AG04449 (cell line): ENCODE data around the gene PHLDB1.
A peak's percentile ranks its signal among the peaks of the same experiment; 100 is the strongest.
"Not testable (repeated sequence)": the region's sequence is repeated elsewhere in the genome, so short reads cannot be mapped to it uniquely, and the experiment has no call there.

ENCODE experiments used
- CTCF ChIA-PET: fragments of 350-600 bp; formaldehyde crosslinking; extraction: SDS; loops from one replicate; lab custom pipeline; 2021; ENCODE audit warnings: antibody characterized with exemption; lab: Yijun Ruan, JAX
- POLR2A ChIA-PET: fragments of 400-600, 350-600 bp; formaldehyde crosslinking; extraction: SDS; loops from one replicate; lab custom pipeline; 2020; ENCODE audit warnings: antibody characterized with exemption, inconsistent platforms; lab: Yijun Ruan, JAX
- DNase-seq: peaks from one replicate; pipeline ENCODE4 v3.0.0-alpha.2; 2010; ENCODE audit warnings: low read depth, low spot score
- H3K4me3 ChIP-seq: 2 replicates; pipeline ENCODE4 v1.5.1; 2011; ENCODE audit warnings: low read depth, mild to moderate bottlenecking, control low read depth, low read length
- CTCF ChIP-seq: IDR thresholded peaks from one replicate; pipeline ENCODE4 v1.5.1; 2011; ENCODE audit warnings: mild to moderate bottlenecking, moderate library complexity, low read length, control low read depth, inconsistent platforms; ENCODE audit not compliant: insufficient read depth; ENCODE audit errors: missing control alignments

Gene PHLDB1

GRCh38 chr11:118592616-118593367 lies 14.6 kb upstream of the PHLDB1 start:
- DNase-seq: no peak
- ChIA-PET CTCF (interaction anchor here (0.7 to 6.4 kb wide), 7 partner anchors 9 to 67 kb away, joined by 3 to 65 read pairs (median 33); partner anchors contain the start of gene PHLDB1), POLR2A (no interaction called here)
- H3K4me3 ChIP-seq: no peak overlapping the region
- no peak for TF ChIP-seq CTCF

GRCh38 chr11:118594984-118595383 lies 12.4 kb upstream of the PHLDB1 start:
- DNase-seq, H3K4me3 ChIP-seq: not testable (repeated sequence)
- peak; percentile 38 for TF ChIP-seq CTCF
- CTCF ChIA-PET: interaction anchor here (1.0 to 6.4 kb wide), 17 partner anchors 10 to 362 kb away, joined by 3 to 65 read pairs (median 6); partner anchors contain the start of genes ARCN1 and PHLDB1
- POLR2A ChIA-PET: interaction anchor here (1.5 kb wide), 1 partner anchor 9 kb away, joined by 6 read pairs; no protein-coding TSS in a partner anchor

DNA sequence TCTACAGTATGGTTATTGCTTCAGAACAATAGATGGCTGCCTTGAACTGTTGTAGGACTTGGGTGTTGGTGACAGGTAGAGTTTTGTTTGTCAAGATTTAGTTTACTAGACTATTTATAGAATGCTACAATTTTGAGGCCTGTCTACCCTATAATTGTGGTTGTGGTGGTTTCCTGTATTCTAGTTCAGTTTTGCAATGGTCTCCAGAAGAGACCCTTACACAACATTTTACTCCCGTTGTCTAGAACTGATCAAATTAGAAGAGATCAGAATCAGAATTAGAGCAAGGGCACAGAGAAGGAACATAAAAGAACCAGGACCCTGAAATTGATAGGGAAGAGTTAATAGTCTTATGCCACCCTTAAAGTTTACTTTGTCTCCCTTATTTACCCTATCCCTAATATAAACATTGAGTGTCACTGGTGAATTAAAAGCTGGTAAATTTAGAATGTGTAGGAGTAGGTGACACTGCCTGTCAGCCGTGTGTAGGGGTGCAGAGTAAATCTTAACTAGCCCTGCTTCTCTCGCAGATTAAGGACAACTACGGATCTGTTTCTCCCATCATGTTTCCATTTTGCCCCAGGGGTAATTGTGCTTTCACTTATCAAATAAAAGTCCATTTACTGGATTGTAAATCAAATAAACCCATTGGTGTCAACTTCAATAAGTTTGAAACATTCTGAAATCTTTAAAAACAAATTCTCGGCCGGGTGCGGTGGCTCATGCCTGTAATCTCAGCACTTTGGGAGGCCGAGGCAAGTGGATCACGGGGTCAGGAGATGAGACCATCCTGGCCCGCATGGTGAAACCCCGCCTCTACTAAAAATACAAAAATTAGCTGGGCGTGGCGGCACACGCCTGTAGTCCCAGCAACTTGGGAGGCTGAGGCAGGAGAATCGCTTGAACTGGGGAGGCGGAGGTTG lies 10.9 kb upstream of the PHLDB1 start:
- ChIA-PET POLR2A (no interaction called here), CTCF (interaction anchor here (1.6 to 6.4 kb wide), 5 partner anchors 8 to 63 kb away, joined by 10 to 65 read pairs (median 47); partner anchors contain the start of genes ARCN1 and PHLDB1)

GRCh38 chr11:118597556-118597955 lies 9.9 kb upstream of the PHLDB1 start:
- H3K4me3 ChIP-seq: no peak overlapping the region
- DNase-seq: no peak
- no peak for TF ChIP-seq CTCF
- CTCF ChIA-PET: no interaction called here
- POLR2A ChIA-PET: no interaction called here

More for the DNA sequence above, 10.9 kb upstream of the PHLDB1 start:
- no peak for TF ChIP-seq CTCF
- DNase-seq: no peak
- H3K4me3 ChIP-seq: no peak overlapping the region

- no peak for DNase-seq
- TF ChIP-seq CTCF: no peak
- ChIA-PET POLR2A (no interaction called here), CTCF (interaction anchor here (0.7 to 6.6 kb wide), 4 partner anchors 7 to 60 kb away, joined by 3 to 65 read pairs (median 4); no protein-coding TSS in a partner anchor)
- H3K4me3 ChIP-seq: no peak overlapping the region
Measured at GRCh38 chr11:118602331-118602730, 5.1 kb upstream of the PHLDB1 start.

- POLR2A ChIA-PET: interaction anchor here (1.6 kb wide), 1 partner anchor 9 kb away, joined by 6 read pairs; no protein-coding TSS in a partner anchor
- CTCF ChIA-PET: interaction anchor here (0.7 to 7.0 kb wide), 6 partner anchors 10 to 719 kb away, joined by 3 to 65 read pairs (median 5); no protein-coding TSS in a partner anchor
- DNase-seq, H3K4me3 ChIP-seq: not testable (repeated sequence)
Measured at GRCh38 chr11:118603709-118604108, 3.7 kb upstream of the PHLDB1 start.
